NCI-H2029 (cell line): ENCODE data around the gene CFAP46.

Experiments
- DNase-seq: peaks from one replicate; lab custom pipeline; 2025; lab: John Stamatoyannopoulos, UW

CFAP46 gene

GRCh38 chr10:132770061-132771021, 172.0 kb downstream of the CFAP46 start:
- no peak for DNase-seq

GRCh38 chr10:132768346-132769248, 173.8 kb downstream of the CFAP46 start:
- DNase-seq = no peak

- DNase-seq = no peak
Measured at GRCh38 chr10:132766291-132766690, 176.1 kb downstream of the CFAP46 start.

GRCh38 chr10:132765435-132765834, 176.9 kb downstream of the CFAP46 start:
- no peak for DNase-seq

- DNase-seq = no peak
Measured at GRCh38 chr10:132764108-132764507, 178.3 kb downstream of the CFAP46 start.

GRCh38 chr10:132763545-132763944, 178.8 kb downstream of the CFAP46 start:
- no peak for DNase-seq

- no peak for DNase-seq
Measured at GRCh38 chr10:132762267-132762666, 180.1 kb downstream of the CFAP46 start.

- DNase-seq = no peak
Measured at GRCh38 chr10:132761395-132762060, 180.8 kb downstream of the CFAP46 start.

GRCh38 chr10:132758865-132759264, 183.5 kb downstream of the CFAP46 start:
- DNase-seq = no peak
